Measurements from ENCODE around the gene OR1A2.
A peak's percentile ranks its signal among the peaks of the same experiment; 100 is the strongest.
"Not testable (repeated sequence)": the region's sequence is repeated elsewhere in the genome, so short reads cannot be mapped to it uniquely, and the experiment has no call there.

The OR1A2 gene

GRCh38 chr17:3208484-3208883 lies 11.2 kb downstream of the OR1A2 start:
- no peak for DNase-seq (ENCODE audit: low read depth)
- H3K4me3 ChIP-seq (ENCODE audit: low read depth, low read length), result no peak overlapping the region
- TF ChIP-seq POLR2A (IDR thresholded peaks at IDR 0.05; ENCODE audit: extremely low read depth, insufficient read length) (no peak), CTCF (IDR thresholded peaks at IDR 0.05; ENCODE audit: low read depth, low read length) (no peak), MYC (IDR thresholded peaks at IDR 0.05; ENCODE audit: low read depth, low read length) (no peak)
- TF ChIP-seq, protein P1, sequence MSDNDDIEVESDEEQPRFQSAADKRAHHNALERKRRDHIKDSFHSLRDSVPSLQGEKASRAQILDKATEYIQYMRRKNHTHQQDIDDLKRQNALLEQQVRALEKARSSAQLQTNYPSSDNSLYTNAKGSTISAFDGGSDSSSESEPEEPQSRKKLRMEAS (IDR thresholded peaks at IDR 0.05; ENCODE audit: low read depth, low read length), result no peak

GRCh38 chr17:3213001-3213400 lies 15.7 kb downstream of the OR1A2 start:
- no peak overlapping the region for H3K4me3 ChIP-seq (ENCODE audit: low read depth, low read length)
- DNase-seq (ENCODE audit: low read depth), result no peak
- TF ChIP-seq, protein P1 (IDR thresholded peaks at IDR 0.05; ENCODE audit: low read depth, low read length), result no peak
- no peak for TF ChIP-seq MYC (IDR thresholded peaks at IDR 0.05; ENCODE audit: low read depth, low read length)
- no peak for TF ChIP-seq CTCF (IDR thresholded peaks at IDR 0.05; ENCODE audit: low read depth, low read length)
- TF ChIP-seq POLR2A (IDR thresholded peaks at IDR 0.05; ENCODE audit: extremely low read depth, insufficient read length), result no peak

DNA sequence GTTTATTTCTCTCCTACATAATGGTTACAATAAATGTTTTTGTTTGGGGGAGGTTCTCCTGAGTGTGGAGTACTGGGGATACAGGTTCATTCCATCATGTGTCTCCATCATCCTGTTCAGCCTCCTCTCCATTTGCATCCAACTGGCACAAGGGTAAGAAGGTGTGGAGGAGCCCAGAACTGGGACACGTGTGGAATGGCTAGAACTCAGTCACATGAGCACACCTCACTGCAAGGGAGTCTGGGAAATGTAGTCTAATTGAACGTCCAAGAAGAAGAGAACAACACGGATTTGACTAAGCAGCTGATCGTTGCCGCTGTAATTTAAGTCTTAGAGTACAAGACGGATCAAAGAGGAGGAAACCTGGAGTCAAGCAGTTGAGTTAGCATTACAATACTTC lies 16.3 kb downstream of the OR1A2 start:
- no peak for DNase-seq (ENCODE audit: low read depth)
- no peak overlapping the region for H3K4me3 ChIP-seq (ENCODE audit: low read depth, low read length)
- TF ChIP-seq POLR2A (IDR thresholded peaks at IDR 0.05; ENCODE audit: extremely low read depth, insufficient read length) (no peak), CTCF (IDR thresholded peaks at IDR 0.05; ENCODE audit: low read depth, low read length) (no peak), MYC (IDR thresholded peaks at IDR 0.05; ENCODE audit: low read depth, low read length) (no peak)
- TF ChIP-seq, protein P1 (IDR thresholded peaks at IDR 0.05; ENCODE audit: low read depth, low read length), result no peak

- not testable (repeated sequence) for H3K4me3 ChIP-seq (ENCODE audit: low read depth, low read length); DNase-seq (ENCODE audit: low read depth)
Observed at GRCh38 chr17:3219978-3220377, 22.7 kb downstream of the OR1A2 start.

- H3K4me3 ChIP-seq (ENCODE audit: low read depth, low read length), result no peak overlapping the region
- no peak for DNase-seq (ENCODE audit: low read depth)
- no peak for TF ChIP-seq POLR2A (IDR thresholded peaks at IDR 0.05; ENCODE audit: extremely low read depth, insufficient read length)
- TF ChIP-seq, protein P1 (IDR thresholded peaks at IDR 0.05; ENCODE audit: low read depth, low read length), result no peak
Observed at GRCh38 chr17:3221850-3222249, 24.5 kb downstream of the OR1A2 start.

DNA sequence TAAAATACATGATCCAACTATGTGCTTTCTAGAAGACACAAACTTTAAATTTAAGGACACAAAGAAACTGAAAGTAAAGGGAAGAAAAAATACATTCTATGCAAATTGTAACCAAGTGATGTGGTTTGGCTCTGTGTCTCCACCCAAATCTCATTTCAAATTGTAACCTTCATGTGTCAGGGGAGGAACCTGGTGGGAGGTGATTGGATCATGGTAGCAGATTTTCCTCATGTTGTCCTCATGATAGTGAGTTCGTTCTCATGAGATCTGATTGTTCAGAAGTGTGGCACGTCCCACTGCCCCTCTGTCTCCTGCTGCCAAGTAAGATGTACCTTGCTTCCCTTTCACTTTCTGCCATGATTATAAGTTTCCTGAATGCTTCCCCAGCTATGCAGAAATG lies 25.2 kb downstream of the OR1A2 start:
- H3K4me3 ChIP-seq (ENCODE audit: low read depth, low read length), result no peak overlapping the region
- no peak for DNase-seq (ENCODE audit: low read depth)
- TF ChIP-seq CTCF (IDR thresholded peaks at IDR 0.05; ENCODE audit: low read depth, low read length) (no peak), MYC (IDR thresholded peaks at IDR 0.05; ENCODE audit: low read depth, low read length) (no peak), POLR2A (IDR thresholded peaks at IDR 0.05; ENCODE audit: extremely low read depth, insufficient read length) (no peak)
- TF ChIP-seq, protein P1 (IDR thresholded peaks at IDR 0.05; ENCODE audit: low read depth, low read length), result no peak

DNA sequence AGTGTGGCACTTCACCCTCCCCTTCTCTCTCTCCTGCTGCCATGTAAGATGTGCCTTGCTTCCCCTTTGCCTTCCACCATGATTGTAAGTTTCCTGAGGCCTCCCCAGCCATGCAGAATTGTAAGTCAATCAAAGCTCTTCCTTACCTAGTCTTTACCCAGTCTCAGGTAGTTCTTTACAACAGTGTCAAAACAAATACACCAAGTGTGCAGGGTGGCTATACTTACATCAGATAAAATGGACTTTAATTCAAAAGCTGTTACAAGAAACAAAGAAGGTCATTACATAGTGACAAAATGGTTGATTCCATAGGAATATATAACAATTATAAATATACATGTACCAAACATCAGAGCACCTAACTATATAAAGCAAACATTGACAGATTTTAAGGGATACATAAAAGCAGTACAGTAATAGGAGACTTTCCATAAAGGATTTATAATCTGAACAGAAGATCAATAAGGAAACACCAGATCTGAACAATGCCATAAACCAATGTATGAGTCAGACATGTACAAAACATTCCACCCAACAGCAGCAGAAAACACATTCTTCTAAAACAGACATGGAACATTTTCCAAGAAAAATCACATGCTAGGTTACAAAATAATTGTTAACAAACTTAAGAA lies 27.5 kb downstream of the OR1A2 start:
- DNase-seq (ENCODE audit: low read depth); H3K4me3 ChIP-seq (ENCODE audit: low read depth, low read length): not testable (repeated sequence)

GRCh38 chr17:3232300-3232699 lies 35.0 kb downstream of the OR1A2 start:
- not testable (repeated sequence) for DNase-seq (ENCODE audit: low read depth); H3K4me3 ChIP-seq (ENCODE audit: low read depth, low read length)

DNA sequence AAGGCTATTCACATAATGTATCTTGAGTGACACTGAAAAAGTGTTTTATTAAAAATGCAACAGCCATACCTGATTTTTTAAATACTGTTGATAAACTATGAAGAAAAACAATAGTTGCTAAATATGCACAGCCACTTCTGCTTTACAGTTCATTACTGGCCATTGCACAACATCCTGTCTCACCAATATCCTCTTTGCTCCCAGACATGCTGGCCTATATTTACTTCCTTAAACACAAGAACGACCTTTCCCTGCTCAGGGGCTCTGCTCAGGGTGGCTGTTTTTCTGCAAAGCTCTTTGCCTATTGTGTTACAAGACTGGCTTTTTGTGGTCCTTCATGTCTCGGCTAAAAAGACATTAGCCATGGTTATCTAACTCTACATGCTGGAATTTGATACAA lies 41.4 kb downstream of the OR1A2 start:
- DNase-seq (ENCODE audit: low read depth), result peak; percentile 83

DNA sequence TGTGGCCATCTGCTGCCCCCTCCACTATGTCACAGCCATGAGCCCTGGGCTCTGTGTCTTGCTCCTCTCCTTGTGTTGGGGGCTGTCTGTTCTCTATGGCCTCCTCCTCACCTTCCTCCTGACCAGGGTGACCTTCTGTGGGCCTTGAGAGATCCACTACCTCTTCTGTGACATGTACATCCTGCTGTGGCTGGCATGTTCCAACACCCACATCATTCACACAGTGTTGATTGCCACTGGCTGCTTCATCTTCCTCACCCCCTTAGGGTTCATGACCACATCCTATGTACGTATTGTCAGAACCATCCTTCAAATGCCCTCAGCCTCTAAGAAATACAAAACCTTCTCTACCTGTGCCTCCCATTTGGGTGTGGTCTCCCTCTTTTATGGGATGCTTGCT lies 43.7 kb downstream of the OR1A2 start:
- not testable (repeated sequence) for H3K4me3 ChIP-seq (ENCODE audit: low read depth, low read length); DNase-seq (ENCODE audit: low read depth)

More for the DNA sequence above, 41.4 kb downstream of the OR1A2 start:
- not testable (repeated sequence) for H3K4me3 ChIP-seq (ENCODE audit: low read depth, low read length)

GRCh38 chr17:3244841-3245240 lies 47.5 kb downstream of the OR1A2 start:
- DNase-seq (ENCODE audit: low read depth), result peak; percentile 3
- not testable (repeated sequence) for H3K4me3 ChIP-seq (ENCODE audit: low read depth, low read length)

All from NB4 (cell line).